ENCODE results near the gene RELN.
"Not testable (repeated sequence)": the region's sequence is repeated elsewhere in the genome, so short reads cannot be mapped to it uniquely, and the experiment has no call there.

RELN gene

GRCh38 chr7:103989200-103989784, at the start of gene RELN:
RELN (minus strand) TSS chr7:103989658; CDS start chr7:103989356, 302 bp downstream.
- no peak for DNase-seq (ENCODE audit: low spot score)

- no peak for DNase-seq (ENCODE audit: low spot score)
Observed at GRCh38 chr7:104038136-104038535, 48.7 kb upstream of the RELN start.

GRCh38 chr7:104036889-104037288, 47.4 kb upstream of the RELN start:
- DNase-seq (ENCODE audit: low spot score) = not testable (repeated sequence)

GRCh38 chr7:104035351-104035750, 45.9 kb upstream of the RELN start:
- DNase-seq (ENCODE audit: low spot score) = no peak

- no peak for DNase-seq (ENCODE audit: low spot score)
Observed at GRCh38 chr7:104034679-104035078, 45.2 kb upstream of the RELN start.

- no peak for DNase-seq (ENCODE audit: low spot score)
Observed at GRCh38 chr7:104033837-104034236, 44.4 kb upstream of the RELN start.

GRCh38 chr7:104032486-104032885, 43.0 kb upstream of the RELN start:
- no peak for DNase-seq (ENCODE audit: low spot score)

GRCh38 chr7:104029765-104030164, 40.3 kb upstream of the RELN start:
- no peak for DNase-seq (ENCODE audit: low spot score)

- no peak for DNase-seq (ENCODE audit: low spot score)
Observed at GRCh38 chr7:104024632-104025031, 35.2 kb upstream of the RELN start.

GRCh38 chr7:104023100-104023499, 33.6 kb upstream of the RELN start:
- DNase-seq (ENCODE audit: low spot score) = no peak

- DNase-seq (ENCODE audit: low spot score) = no peak
Observed at GRCh38 chr7:104018425-104018824, 29.0 kb upstream of the RELN start.

GRCh38 chr7:104017001-104017400, 27.5 kb upstream of the RELN start:
- DNase-seq (ENCODE audit: low spot score) = peak; percentile 50

GRCh38 chr7:104012835-104013234, 23.4 kb upstream of the RELN start:
- DNase-seq (ENCODE audit: low spot score) = no peak

- no peak for DNase-seq (ENCODE audit: low spot score)
Observed at GRCh38 chr7:104011829-104012228, 22.4 kb upstream of the RELN start.

- DNase-seq (ENCODE audit: low spot score) = no peak
Observed at GRCh38 chr7:104010052-104010909, 20.8 kb upstream of the RELN start.

GRCh38 chr7:104008107-104008506, 18.6 kb upstream of the RELN start:
- DNase-seq (ENCODE audit: low spot score) = no peak

GRCh38 chr7:104007614-104008013, 18.2 kb upstream of the RELN start:
- DNase-seq (ENCODE audit: low spot score) = no peak

- DNase-seq (ENCODE audit: low spot score) = no peak
Observed at GRCh38 chr7:104005197-104005596, 15.7 kb upstream of the RELN start.

- no peak for DNase-seq (ENCODE audit: low spot score)
Observed at GRCh38 chr7:103996639-103997038, 7.2 kb upstream of the RELN start.

- no peak for DNase-seq (ENCODE audit: low spot score)
Observed at GRCh38 chr7:103996017-103996551, 6.6 kb upstream of the RELN start.

- DNase-seq (ENCODE audit: low spot score) = no peak
Observed at GRCh38 chr7:103995554-103995953, 6.1 kb upstream of the RELN start.

- DNase-seq (ENCODE audit: low spot score) = no peak
Observed at GRCh38 chr7:103993551-103993950, 4.1 kb upstream of the RELN start.

GRCh38 chr7:103991406-103991805, 1.9 kb upstream of the RELN start:
- DNase-seq (ENCODE audit: low spot score) = no peak

Measured in COLO829 (cell line).